ENCODE measurements around the gene TMEM258. TPM values are rescaled to one million over a fixed set of nuclear protein-coding genes. Genes with fewer than 3 reads are reported as not detected.

The TMEM258 gene
- total RNA-seq, 1 experiment from 2014 or later: 110 TPM

DNA sequence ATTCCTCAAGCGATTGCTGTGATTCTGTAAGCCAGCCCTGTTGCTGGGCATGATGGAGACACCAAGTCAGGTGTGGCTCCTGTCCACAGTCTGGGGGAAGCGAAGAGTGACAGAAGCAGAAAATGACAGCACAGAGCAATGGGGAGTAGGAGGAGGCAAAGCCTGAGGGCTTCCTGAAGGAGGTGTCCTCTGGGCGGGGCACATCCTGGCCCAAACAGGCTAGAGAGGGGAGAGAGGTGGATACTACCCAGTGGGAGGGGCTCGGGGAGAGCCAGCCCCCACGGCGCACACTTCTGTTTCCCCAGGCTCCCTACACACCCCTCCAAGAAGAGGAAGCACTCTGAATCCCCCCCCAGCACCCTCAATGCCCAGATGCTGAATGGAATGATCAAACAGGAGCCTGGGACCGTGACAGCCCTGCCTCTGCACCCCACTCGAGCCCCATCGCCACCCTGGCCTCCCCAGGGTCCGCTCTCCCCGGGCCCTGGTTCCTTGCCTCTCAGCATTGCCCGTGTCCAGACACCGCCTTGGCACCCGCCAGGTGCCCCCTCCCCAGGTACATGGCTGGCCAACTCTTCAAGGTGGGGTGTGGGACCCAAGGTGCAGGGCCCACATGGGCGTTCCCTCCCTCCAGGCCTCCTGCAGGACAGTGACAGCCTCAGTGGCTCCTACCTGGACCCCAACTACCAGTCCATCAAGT is 21.1 kb downstream of the TMEM258 start:
- intact Hi-C loops (cut with micrococcal nuclease): no loop called here
- H3K4me1 ChIP-seq (ENCODE audit: insufficient read depth, low read length): no peaks in the 10 kb centered on the region
- H3K9me3 ChIP-seq (ENCODE audit: low read length): no peaks in the 10 kb centered on the region
- no peak overlapping the region for H3K4me2 ChIP-seq (ENCODE audit: low read length)
- H3K9ac ChIP-seq (ENCODE audit: low read length): no peak overlapping the region
- H2AFZ ChIP-seq (ENCODE audit: low read length): no peak overlapping the region
- no peaks in the 10 kb centered on the region for H4K20me1 ChIP-seq (ENCODE audit: low read length)
- H3K27ac ChIP-seq (ENCODE audit: low read length): no peak overlapping the region
- H3K27me3 ChIP-seq (ENCODE audit: low read length): no peaks in the 10 kb centered on the region
- H3F3A ChIP-seq (ENCODE audit: low read length, unreplicated experiment): no peaks in the 10 kb centered on the region
- peak; percentile 12; the same call in 1 of the 2 replicates for ATAC-seq
- H3K36me3 ChIP-seq (ENCODE audit: low read depth, low read length): no peaks in the 10 kb centered on the region
- no peak for DNase-seq
- POLR2A ChIA-PET (ENCODE audit: unreplicated experiment): no interaction called here
- TF ChIP-seq CTCF (conservative IDR thresholded peaks at IDR 0.05; ENCODE audit: low read depth, low read length) (no peak), EZH2 (IDR thresholded peaks at IDR 0.05; ENCODE audit: low read length, unreplicated experiment) (no peak), EZH2phosphoT487 (IDR thresholded peaks at IDR 0.05; ENCODE audit: borderline replicate concordance, low read length) (no peak)
- no peaks in the 10 kb centered on the region for H3K9me2 ChIP-seq (replicated peaks; ENCODE audit: low read length)
- no peaks in the 10 kb centered on the region for H3K79me2 ChIP-seq (ENCODE audit: low read length)
- no TSS peak for BruUV-seq (replicated peaks)
- CTCF ChIA-PET: no interaction called here
- H3K4me3 ChIP-seq (ENCODE audit: low read length): no peak overlapping the region

DNA sequence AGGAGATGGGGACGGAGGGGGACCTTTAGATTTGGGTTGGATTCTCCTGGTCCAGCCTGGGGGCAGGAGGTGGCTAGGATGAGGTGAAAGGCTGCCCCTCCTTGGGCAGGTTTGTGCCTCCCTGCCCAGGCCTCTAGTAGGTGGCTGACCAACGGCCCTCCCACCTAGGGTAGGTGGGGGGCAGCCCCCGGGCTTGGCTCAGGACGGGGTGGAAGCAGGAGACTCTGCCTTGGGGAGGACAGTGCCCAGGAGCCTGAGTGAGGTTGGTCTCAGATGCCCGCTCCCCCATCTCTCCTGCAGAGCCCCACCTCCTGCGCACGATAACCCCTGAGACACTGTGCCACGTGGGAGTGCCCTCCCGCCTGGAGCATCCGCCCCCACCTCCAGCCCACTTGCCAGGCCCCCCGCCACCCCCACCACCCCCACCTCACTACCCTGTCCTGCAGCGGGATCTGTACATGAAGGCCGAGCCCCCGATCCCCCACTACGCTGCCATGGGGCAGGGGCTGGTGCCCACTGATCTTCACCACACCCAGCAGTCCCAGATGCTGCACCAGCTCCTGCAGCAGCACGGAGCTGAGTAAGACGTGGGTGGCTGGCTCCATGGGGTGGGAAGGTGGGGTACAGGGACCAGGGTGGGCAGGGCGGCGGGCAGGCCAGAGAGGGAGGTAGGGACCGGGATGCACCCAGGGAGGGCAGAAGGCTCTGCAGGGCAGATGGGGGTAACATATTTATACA is 22.3 kb downstream of the TMEM258 start:
- TF ChIP-seq EZH2 (IDR thresholded peaks at IDR 0.05; ENCODE audit: low read length, unreplicated experiment): no peak
- TF ChIP-seq CTCF (conservative IDR thresholded peaks at IDR 0.05; ENCODE audit: low read depth, low read length): no peak
- TF ChIP-seq EZH2phosphoT487 (IDR thresholded peaks at IDR 0.05; ENCODE audit: borderline replicate concordance, low read length): no peak
- no peak overlapping the region for H3K9ac ChIP-seq (ENCODE audit: low read length)
- H3K4me1 ChIP-seq (ENCODE audit: insufficient read depth, low read length): no peaks in the 10 kb centered on the region
- intact Hi-C loops (cut with micrococcal nuclease): no loop called here
- no peaks in the 10 kb centered on the region for H3K9me3 ChIP-seq (ENCODE audit: low read length)
- POLR2A ChIA-PET (ENCODE audit: unreplicated experiment): no interaction called here
- no peak overlapping the region for H2AFZ ChIP-seq (ENCODE audit: low read length)
- H3F3A ChIP-seq (ENCODE audit: low read length, unreplicated experiment): no peaks in the 10 kb centered on the region
- H3K27ac ChIP-seq (ENCODE audit: low read length): no peak overlapping the region
- CTCF ChIA-PET: no interaction called here
- no peaks in the 10 kb centered on the region for H3K9me2 ChIP-seq (replicated peaks; ENCODE audit: low read length)
- no peaks in the 10 kb centered on the region for H4K20me1 ChIP-seq (ENCODE audit: low read length)
- H3K79me2 ChIP-seq (ENCODE audit: low read length): no peaks in the 10 kb centered on the region
- no peaks in the 10 kb centered on the region for H3K27me3 ChIP-seq (ENCODE audit: low read length)
- DNase-seq (no peak), ATAC-seq (no peak)
- H3K4me2 ChIP-seq (ENCODE audit: low read length): no peak overlapping the region
- BruUV-seq (replicated peaks): no TSS peak
- H3K36me3 ChIP-seq (ENCODE audit: low read depth, low read length): no peaks in the 10 kb centered on the region
- no peak overlapping the region for H3K4me3 ChIP-seq (ENCODE audit: low read length)
